Measurements from ENCODE around the gene PTPRM. TPM values are rescaled to one million over a fixed set of nuclear protein-coding genes. Genes with fewer than 3 reads are reported as not detected.

The PTPRM gene
- polyA plus RNA-seq, 1 experiment, result 81.1 TPM

DNA sequence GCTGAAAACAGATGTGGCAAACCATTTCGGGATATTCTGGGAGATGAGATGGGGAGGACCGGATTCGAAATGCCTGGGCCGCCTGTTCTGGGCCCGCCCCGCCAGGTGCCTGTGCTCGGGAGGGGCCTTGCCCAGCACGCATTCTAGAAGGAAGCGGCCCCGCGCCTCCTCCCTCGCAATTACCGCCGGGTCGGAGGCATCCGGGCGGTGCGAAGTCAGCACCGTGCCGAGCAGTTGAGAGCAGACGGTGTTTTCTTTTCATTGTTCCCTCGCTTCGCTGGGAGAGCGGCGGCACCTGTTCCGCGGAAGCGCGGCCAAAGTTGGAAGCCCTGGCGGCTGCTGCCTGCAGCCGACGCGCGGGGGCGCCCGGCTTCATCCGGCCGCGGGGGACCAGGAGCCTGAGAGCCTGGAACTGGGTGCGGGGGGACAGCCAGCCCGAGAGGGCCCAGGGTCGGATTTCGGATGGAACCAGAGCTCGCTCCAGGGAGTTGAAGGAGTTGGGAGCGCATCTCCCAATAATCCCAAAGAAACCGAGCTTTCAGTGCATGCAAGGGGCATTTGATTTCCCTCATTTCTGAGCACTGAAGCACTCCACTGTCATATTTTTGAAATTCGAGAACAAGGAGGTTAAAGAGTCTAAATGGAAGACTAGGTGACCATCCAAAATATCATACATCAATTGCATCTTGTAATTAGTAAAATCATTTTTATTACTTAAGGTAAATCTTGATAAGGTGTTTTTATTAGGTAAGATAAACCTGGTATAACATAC is 800.3 kb downstream of the PTPRM start:
- TF ChIP-seq, protein P1, sequence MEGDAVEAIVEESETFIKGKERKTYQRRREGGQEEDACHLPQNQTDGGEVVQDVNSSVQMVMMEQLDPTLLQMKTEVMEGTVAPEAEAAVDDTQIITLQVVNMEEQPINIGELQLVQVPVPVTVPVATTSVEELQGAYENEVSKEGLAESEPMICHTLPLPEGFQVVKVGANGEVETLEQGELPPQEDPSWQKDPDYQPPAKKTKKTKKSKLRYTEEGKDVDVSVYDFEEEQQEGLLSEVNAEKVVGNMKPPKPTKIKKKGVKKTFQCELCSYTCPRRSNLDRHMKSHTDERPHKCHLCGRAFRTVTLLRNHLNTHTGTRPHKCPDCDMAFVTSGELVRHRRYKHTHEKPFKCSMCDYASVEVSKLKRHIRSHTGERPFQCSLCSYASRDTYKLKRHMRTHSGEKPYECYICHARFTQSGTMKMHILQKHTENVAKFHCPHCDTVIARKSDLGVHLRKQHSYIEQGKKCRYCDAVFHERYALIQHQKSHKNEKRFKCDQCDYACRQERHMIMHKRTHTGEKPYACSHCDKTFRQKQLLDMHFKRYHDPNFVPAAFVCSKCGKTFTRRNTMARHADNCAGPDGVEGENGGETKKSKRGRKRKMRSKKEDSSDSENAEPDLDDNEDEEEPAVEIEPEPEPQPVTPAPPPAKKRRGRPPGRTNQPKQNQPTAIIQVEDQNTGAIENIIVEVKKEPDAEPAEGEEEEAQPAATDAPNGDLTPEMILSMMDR (IDR thresholded peaks at IDR 0.05; ENCODE audit: low read depth, low read length), result peak; percentile 61
- Histone ChIP-seq H3K4me3 (ENCODE audit: low read depth, low read length) (peak overlapping the region; percentile 35; the same call in 1 of the 2 replicates), H3K9me3 (ENCODE audit: control insufficient read depth, insufficient read depth, low read length) (no peaks in the 10 kb centered on the region; the same call in 1 of the 2 replicates), H3K27me3 (ENCODE audit: control insufficient read depth, insufficient read depth, low read length) (peaks cover 11% of the 10 kb centered on the region), H3K27ac (ENCODE audit: low read depth, low read length) (no peak overlapping the region)
- ChIA-PET CTCF (interaction anchor here (0.6 to 5.4 kb wide), 3 partner anchors 22 to 868 kb away, joined by 3 to 16 read pairs (median 4); no protein-coding TSS in a partner anchor), POLR2A (no interaction called here)
- no peak for DNase-seq (ENCODE audit: low read depth, low spot score)

DNA sequence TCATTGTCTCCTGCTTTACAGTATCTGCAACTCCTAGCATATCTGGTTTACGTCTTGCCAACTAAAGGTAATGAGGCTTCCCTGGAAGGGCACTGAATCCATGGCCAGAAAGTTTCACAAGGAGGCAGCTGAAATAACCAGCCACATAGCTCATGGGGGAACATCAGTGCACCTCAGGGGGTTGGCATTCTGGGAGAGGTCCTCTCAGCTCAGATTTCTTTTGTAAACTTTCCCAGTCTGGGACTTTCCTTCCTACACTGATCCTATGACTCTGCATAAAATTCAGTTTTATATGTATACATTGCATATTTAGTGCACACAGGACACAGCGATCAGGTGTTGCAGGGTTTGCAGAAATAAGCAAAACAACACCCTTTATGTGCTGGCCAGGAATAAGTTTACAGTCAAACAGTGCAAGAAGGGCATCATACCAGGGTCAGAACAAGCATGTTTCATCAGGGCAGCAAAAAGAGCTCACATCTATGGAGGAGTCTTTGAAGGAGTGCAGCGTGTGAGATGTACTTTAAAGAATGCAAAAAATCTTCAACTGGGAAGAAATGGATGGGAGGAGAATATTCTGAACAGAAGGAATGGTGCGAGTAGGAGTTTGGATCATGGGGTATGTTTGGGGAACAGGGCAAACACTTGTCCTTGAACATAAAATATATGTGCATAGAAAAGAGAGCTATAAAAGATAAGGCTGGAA is 801.5 kb downstream of the PTPRM start:
- DNase-seq (ENCODE audit: low read depth, low spot score), result no peak
- no peaks in the 10 kb centered on the region; the same call in 1 of the 2 replicates for H3K9me3 ChIP-seq (ENCODE audit: control insufficient read depth, insufficient read depth, low read length)
- no peak overlapping the region for H3K27ac ChIP-seq (ENCODE audit: low read depth, low read length)
- peaks cover 11% of the 10 kb centered on the region for H3K27me3 ChIP-seq (ENCODE audit: control insufficient read depth, insufficient read depth, low read length)
- TF ChIP-seq, protein P1 (IDR thresholded peaks at IDR 0.05; ENCODE audit: low read depth, low read length), result no peak
- ChIA-PET CTCF (interaction anchor here (5.4 kb wide), 1 partner anchor 21 kb away, joined by 16 read pairs; no protein-coding TSS in a partner anchor), POLR2A (no interaction called here)
- no peak overlapping the region for H3K4me3 ChIP-seq (ENCODE audit: low read depth, low read length)

DNA sequence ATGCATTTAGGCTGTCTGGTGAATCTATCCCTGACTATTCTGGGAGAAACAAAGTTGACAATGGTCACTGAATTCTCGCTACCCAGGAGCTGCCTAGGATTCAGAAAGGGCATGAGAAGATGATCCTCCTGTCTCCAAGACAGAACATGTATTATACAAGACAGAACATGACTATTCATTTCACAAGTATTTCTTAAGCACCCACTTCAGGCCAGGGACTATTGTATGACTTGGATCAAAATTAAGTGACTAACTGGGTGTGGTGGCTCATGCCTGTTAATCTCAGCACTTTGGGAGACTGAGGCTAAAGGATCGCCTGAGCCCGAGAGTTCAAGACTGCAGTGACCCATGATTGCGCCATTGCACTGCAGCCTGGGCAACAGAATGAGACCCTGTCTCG is 806.4 kb downstream of the PTPRM start:
- Histone ChIP-seq H3K27me3 (ENCODE audit: control insufficient read depth, insufficient read depth, low read length) (no peaks in the 10 kb centered on the region), H3K4me3 (ENCODE audit: low read depth, low read length) (no peak overlapping the region), H3K27ac (ENCODE audit: low read depth, low read length) (no peak overlapping the region), H3K9me3 (ENCODE audit: control insufficient read depth, insufficient read depth, low read length) (no peaks in the 10 kb centered on the region; the same call in 1 of the 2 replicates)
- CTCF ChIA-PET, result no interaction called here
- DNase-seq (ENCODE audit: low read depth, low spot score), result no peak
- TF ChIP-seq, protein P1 (IDR thresholded peaks at IDR 0.05; ENCODE audit: low read depth, low read length), result no peak
- POLR2A ChIA-PET, result no interaction called here

DNA sequence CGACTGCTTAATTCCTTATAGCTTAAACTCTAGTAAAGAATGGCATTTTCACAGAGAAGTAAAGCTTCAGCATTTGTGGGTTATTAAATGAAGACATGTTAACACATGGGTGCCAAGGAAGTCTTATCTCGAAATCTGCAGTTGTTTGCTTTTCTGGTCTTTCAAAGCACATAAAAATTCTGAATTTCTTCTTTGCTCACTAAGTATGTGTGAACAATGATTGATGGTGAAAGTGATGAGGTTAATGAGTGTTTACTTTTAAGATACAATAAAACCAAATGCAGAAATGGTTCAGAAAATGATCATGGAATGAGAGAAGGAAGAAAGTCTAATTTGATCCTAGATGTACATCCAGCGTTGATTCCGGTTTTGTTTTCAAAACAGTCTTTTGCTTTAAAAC is 807.6 kb downstream of the PTPRM start:
- no peaks in the 10 kb centered on the region for H3K27me3 ChIP-seq (ENCODE audit: control insufficient read depth, insufficient read depth, low read length)
- no peaks in the 10 kb centered on the region; the same call in 1 of the 2 replicates for H3K9me3 ChIP-seq (ENCODE audit: control insufficient read depth, insufficient read depth, low read length)
- no peak for DNase-seq (ENCODE audit: low read depth, low spot score)
- POLR2A ChIA-PET, result no interaction called here
- H3K4me3 ChIP-seq (ENCODE audit: low read depth, low read length), result no peak overlapping the region
- no peak overlapping the region for H3K27ac ChIP-seq (ENCODE audit: low read depth, low read length)
- TF ChIP-seq, protein P1 (IDR thresholded peaks at IDR 0.05; ENCODE audit: low read depth, low read length), result no peak
- CTCF ChIA-PET, result no interaction called here

DNA sequence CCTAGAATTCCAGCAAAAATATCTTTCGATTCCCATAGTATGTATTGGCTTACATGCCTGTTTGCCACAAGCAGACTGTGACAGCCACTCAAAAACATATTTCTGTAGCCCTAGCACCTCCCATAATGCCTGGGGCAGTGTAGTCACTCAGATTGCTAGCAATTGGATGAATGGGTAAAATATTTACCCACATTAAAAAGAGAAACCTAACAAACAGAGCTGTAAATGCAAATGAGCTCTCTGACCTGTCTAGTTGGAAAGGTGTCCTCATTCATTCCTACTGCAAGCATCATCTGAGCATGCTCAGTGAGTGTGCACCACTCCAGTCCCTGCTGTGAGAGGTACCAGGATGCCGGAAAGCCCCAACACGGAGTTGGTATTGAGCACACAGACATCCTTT is 808.1 kb downstream of the PTPRM start:
- ChIA-PET POLR2A (no interaction called here), CTCF (no interaction called here)
- H3K27me3 ChIP-seq (ENCODE audit: control insufficient read depth, insufficient read depth, low read length), result no peaks in the 10 kb centered on the region
- no peak overlapping the region for H3K4me3 ChIP-seq (ENCODE audit: low read depth, low read length)
- H3K27ac ChIP-seq (ENCODE audit: low read depth, low read length), result no peak overlapping the region
- no peaks in the 10 kb centered on the region; the same call in 1 of the 2 replicates for H3K9me3 ChIP-seq (ENCODE audit: control insufficient read depth, insufficient read depth, low read length)
- TF ChIP-seq, protein P1 (IDR thresholded peaks at IDR 0.05; ENCODE audit: low read depth, low read length), result no peak
- DNase-seq (ENCODE audit: low read depth, low spot score), result no peak
